Activated CD4-positive, alpha-beta T cell treated with anti-CD3 and anti-CD28 coated beads, Interleukin-2, Interleukin-4, amounts not matched to agents 100 ng/mL and 50 ng/mL, durations not matched to agents 16 hours and 8 hours (primary cell): ENCODE results near the gene TPX2.

ENCODE experiments used
- DNase-seq: peaks from one replicate; pipeline ENCODE4 v3.0.0-alpha.2; 2020; ENCODE audit warnings: low spot score

The TPX2 gene

DNA sequence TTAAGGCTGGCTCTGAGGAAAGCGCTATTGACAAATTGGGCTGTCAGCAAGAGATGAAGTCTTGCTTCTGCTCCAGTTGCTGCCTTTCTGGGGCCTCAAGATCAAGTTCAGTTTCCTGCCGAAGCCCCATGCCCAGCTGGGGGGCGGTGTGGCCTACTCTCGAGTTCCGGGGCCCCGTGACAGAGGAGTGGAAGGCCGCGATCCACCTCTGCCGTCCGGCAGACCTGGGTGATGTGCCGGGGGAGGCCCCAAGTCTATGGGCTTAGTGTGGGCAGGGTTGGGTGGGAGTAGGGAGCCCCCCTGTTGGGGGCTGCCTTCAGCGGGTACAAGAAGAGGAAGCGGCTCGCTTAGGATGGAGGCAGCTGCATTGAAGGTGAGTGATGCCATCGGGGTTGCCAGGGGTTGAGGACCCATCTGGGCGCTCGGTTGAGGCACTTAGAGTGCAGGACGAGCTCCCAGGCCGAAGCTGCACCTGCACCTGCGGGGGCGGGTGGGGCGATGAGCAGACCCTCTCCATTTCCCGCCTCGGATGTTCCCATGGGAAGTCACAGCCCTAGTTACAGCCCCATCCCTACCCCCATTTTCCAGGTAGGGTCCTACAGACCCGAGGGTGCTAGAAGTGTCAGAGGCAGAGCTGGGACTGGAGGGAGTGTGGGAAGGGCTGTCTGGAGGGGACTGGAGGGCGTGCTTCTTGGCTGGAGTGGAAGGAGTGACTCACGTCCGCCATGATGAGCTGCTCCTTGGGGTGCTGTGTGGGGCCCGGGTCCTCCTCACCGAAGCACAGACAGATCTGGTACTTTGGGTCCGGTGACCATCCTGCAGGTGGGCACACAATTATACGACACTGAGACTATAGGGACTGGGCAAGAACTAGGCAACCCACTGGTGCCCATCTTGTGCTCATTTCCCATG lies 109.3 kb downstream of the TPX2 start:
- DNase-seq = no peak

- DNase-seq = no peak
Observed at GRCh38 chr20:31849306-31849930, 110.3 kb downstream of the TPX2 start.
